Chondrocyte (in vitro differentiated cells): Measurements from ENCODE around the gene F10. TPM values are rescaled to one million over a fixed set of nuclear protein-coding genes. Genes with fewer than 3 reads are reported as not detected.

Experiments
- DNase-seq: peaks from one replicate; pipeline ENCODE4 v3.0.0; 2021; ENCODE audit warnings: mixed read lengths, low spot score
- H3K27ac Mint-ChIP-seq: one replicate; pipeline ENCODE4 v1.8.0; 2021; ENCODE audit warnings: mild to moderate bottlenecking, moderate library complexity, mixed read lengths; ENCODE audit not compliant: unreplicated experiment
- H3K27me3 Mint-ChIP-seq: 2 replicates; pipeline ENCODE4 v1.8.0; 2021; ENCODE audit warnings: low read depth, mixed read lengths
- H3K36me3 Mint-ChIP-seq: 2 replicates; pipeline ENCODE4 v1.8.0; 2021; ENCODE audit warnings: low read depth, mixed read lengths
- H3K4me1 Mint-ChIP-seq: 2 replicates; pipeline ENCODE4 v1.8.0; 2021; ENCODE audit warnings: low read depth, mild to moderate bottlenecking, mixed read lengths
- H3K4me3 Mint-ChIP-seq: one replicate; pipeline ENCODE4 v1.8.0; 2021; ENCODE audit warnings: mild to moderate bottlenecking, moderate library complexity, mixed read lengths; ENCODE audit not compliant: unreplicated experiment
- H3K9me3 Mint-ChIP-seq: 2 replicates; pipeline ENCODE4 v1.8.0; 2021; ENCODE audit warnings: low read depth, mixed read lengths
- total RNA-seq: library from RNA; stranded (reverse); gene quantifications from 3 replicates; pipeline ENCODE4 v1.2.1, GENCODE V29; 2021
- TF ChIP-seq, protein P1 (sequence below): fragments of 200-600 bp; sonication (generic); IDR thresholded peaks from 2 replicates; pipeline ENCODE4 v1.5.0; 2021; ENCODE audit warnings: antibody characterized with exemption, mild to moderate bottlenecking, moderate library complexity

The F10 gene
- total RNA-seq, 1 donor from 2014 or later = 1.9 TPM

DNA sequence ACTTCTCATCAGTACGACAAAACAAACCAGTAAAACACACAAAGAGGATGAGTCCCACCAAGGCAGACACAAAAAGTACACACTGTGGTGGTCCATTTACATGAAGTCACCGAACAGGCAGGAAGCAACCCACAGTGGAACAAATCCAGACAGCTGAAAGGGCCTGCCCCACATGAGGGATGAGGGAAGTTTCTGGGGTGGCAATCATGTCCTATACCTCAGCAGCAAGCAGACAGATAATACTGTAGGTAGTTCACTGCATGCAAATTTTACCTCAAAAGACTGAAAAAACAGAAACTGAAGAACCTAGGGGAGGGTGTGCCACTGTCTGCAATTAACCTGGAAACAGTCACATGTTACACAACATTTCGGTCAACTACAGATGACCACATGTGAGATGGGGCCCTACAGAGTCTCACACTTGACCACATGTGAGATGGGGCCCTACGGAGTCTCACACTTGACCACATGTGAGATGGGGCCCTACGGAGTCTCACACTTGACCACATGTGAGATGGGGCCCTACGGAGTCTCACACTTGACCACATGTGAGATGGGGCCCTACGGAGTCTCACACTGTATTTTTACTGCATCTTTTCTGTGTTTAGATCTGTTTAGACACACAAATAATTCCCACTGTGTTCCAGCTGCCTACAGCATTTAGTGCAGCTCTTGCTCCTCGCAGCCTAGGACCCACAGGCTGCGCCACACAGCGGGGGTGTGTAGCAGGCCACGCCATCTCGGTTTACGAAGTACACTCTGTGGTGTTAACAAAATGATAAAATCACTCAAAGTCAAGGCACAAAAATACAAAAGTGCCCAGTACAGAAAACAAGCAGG is 63.7 kb downstream of the F10 start:
- TF ChIP-seq, protein P1, sequence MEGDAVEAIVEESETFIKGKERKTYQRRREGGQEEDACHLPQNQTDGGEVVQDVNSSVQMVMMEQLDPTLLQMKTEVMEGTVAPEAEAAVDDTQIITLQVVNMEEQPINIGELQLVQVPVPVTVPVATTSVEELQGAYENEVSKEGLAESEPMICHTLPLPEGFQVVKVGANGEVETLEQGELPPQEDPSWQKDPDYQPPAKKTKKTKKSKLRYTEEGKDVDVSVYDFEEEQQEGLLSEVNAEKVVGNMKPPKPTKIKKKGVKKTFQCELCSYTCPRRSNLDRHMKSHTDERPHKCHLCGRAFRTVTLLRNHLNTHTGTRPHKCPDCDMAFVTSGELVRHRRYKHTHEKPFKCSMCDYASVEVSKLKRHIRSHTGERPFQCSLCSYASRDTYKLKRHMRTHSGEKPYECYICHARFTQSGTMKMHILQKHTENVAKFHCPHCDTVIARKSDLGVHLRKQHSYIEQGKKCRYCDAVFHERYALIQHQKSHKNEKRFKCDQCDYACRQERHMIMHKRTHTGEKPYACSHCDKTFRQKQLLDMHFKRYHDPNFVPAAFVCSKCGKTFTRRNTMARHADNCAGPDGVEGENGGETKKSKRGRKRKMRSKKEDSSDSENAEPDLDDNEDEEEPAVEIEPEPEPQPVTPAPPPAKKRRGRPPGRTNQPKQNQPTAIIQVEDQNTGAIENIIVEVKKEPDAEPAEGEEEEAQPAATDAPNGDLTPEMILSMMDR = no peak
- Mint-ChIP-seq H3K36me3 (peaks cover 22% of the 10 kb centered on the region), H3K9me3 (no peaks in the 10 kb centered on the region), H3K4me3 (no peak overlapping the region), H3K27me3 (no peaks in the 10 kb centered on the region), H3K27ac (peak overlapping the region; percentile 98), H3K4me1 (peaks cover 46% of the 10 kb centered on the region)
- no peak for DNase-seq

DNA sequence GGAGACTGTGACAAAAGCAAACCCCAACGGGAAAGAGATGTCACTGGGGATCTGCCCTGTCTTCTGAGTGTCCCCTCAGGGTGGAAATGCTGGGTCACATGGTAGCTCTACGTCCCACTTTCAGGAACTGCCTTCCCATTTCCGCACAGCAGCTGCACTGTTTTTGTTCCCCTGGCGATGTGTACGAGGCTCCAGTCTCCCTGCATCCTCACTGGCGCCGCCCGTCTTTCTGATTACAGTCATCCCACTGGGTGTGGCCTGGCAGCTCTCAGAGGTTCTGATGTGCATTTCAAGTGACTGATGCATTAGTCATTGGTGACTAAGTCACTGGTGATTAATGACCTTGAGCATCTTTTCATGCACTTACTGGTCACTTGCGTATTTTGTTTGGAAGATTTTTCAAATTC is 64.7 kb downstream of the F10 start:
- no peak for DNase-seq
- Mint-ChIP-seq H3K9me3 (no peaks in the 10 kb centered on the region), H3K36me3 (peaks cover 22% of the 10 kb centered on the region), H3K27me3 (no peaks in the 10 kb centered on the region), H3K4me1 (peaks cover 41% of the 10 kb centered on the region), H3K27ac (peak overlapping the region; percentile 98), H3K4me3 (peak overlapping the region; percentile 63)
- TF ChIP-seq, protein P1 = peak; percentile 45

- H3K27me3 Mint-ChIP-seq = no peaks in the 10 kb centered on the region
- peaks cover 19% of the 10 kb centered on the region for H3K36me3 Mint-ChIP-seq
- H3K9me3 Mint-ChIP-seq = no peaks in the 10 kb centered on the region
- TF ChIP-seq, protein P1 = no peak
- no peak for DNase-seq
- peaks cover 46% of the 10 kb centered on the region for H3K4me1 Mint-ChIP-seq
- peak overlapping the region; percentile 63 for H3K4me3 Mint-ChIP-seq
- peak overlapping the region; percentile 98 for H3K27ac Mint-ChIP-seq
Measured at GRCh38 chr13:113187883-113188665, 65.5 kb downstream of the F10 start.

DNA sequence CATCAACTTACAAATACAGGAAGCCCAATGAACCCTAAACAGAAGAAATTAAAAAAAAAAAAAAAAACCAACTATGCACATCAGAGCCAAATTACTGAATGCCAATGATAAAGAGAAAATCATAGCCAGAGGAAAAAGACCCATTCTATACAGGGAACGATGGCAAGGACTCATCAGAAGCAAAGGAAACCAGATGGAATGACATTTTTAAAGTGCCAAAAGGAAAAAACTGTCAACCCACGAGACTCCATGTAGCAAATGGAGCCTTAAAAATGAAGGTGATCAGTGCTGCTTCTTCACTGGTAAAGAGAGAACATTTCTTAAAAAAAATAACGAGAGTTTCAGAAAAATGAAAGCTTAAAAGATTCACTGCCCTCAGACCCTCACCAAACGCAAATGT is 67.6 kb downstream of the F10 start:
- Mint-ChIP-seq H3K27me3 (no peaks in the 10 kb centered on the region), H3K27ac (no peak overlapping the region), H3K9me3 (no peaks in the 10 kb centered on the region), H3K4me1 (peaks cover 38% of the 10 kb centered on the region), H3K36me3 (peaks cover 22% of the 10 kb centered on the region), H3K4me3 (no peak overlapping the region)
- TF ChIP-seq, protein P1 = no peak
- DNase-seq = no peak

DNA sequence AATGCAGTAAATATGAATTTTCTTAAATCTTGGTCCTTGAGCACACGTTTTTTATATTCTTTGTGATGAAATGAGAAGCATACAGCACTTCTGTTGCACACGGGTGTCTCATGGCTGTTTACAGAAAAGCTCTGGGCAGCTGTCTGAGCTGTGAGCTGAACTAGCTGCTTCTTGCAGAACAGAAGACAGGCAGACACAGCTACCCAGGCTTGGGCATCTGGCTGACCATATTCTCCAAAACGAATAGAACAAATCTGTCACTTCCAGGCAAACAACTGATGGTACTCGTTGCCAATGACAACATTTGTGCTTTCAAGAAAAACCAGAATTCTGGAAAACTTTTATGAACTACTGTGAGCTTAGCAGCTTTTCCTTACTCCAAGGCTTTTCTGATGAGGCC is 69.7 kb downstream of the F10 start:
- Mint-ChIP-seq H3K9me3 (no peaks in the 10 kb centered on the region), H3K27me3 (no peaks in the 10 kb centered on the region), H3K27ac (peak overlapping the region; percentile 49), H3K36me3 (peaks cover 33% of the 10 kb centered on the region), H3K4me1 (peaks cover 23% of the 10 kb centered on the region), H3K4me3 (no peak overlapping the region)
- TF ChIP-seq, protein P1 = no peak
- no peak for DNase-seq
